Fibroblast of lung (primary cell): ENCODE data around the gene ATG14. TPM values are rescaled to one million over a fixed set of nuclear protein-coding genes. Genes with fewer than 3 reads are reported as not detected.
A peak's percentile ranks its signal among the peaks of the same experiment; 100 is the strongest.

Experiments used
- DNase-seq, 2 donors: peaks; one replicate each; pipeline versions ENCODE4 v3.0.0 to v3.0.0-alpha.2; 2010; ENCODE audit warnings: low read depth in 2 of 2
- H2AFZ ChIP-seq: 2 replicates; pipeline ENCODE4 v1.5.1; 2012; ENCODE audit warnings: low read length, control low read depth, inconsistent platforms
- H3K27ac ChIP-seq: 2 replicates; pipeline ENCODE4 v1.5.1; 2011; ENCODE audit warnings: low read length, control low read depth; ENCODE audit not compliant: insufficient read depth
- H3K27me3 ChIP-seq: 2 replicates; pipeline ENCODE4 v1.5.1; 2011; ENCODE audit warnings: mild to moderate bottlenecking, low read length; ENCODE audit not compliant: control insufficient read depth, insufficient read depth
- H3K36me3 ChIP-seq: 2 replicates; pipeline ENCODE4 v1.5.1; 2011; ENCODE audit warnings: low read length; ENCODE audit not compliant: control insufficient read depth, insufficient read depth
- H3K4me1 ChIP-seq: 2 replicates; pipeline ENCODE4 v1.5.1; 2011; ENCODE audit warnings: low read length; ENCODE audit not compliant: control insufficient read depth, insufficient read depth; ENCODE audit errors: extremely low read depth
- H3K4me2 ChIP-seq: 2 replicates; pipeline ENCODE4 v1.5.1; 2011; ENCODE audit warnings: low read length, control low read depth; ENCODE audit not compliant: insufficient read depth; ENCODE audit errors: extremely low read depth
- H3K4me3 ChIP-seq, 4 experiments: fragments of 200-600 bp in 1 of 4; sonication (generic) in 1 of 4; replicated peaks in 1 of 4; 2 replicates each; pipeline ENCODE4 v1.5.1; 2011 to 2016; ENCODE audit warnings: low read length in 4 of 4, low read depth in 3 of 4, mild to moderate bottlenecking in 3 of 4, control low read depth in 2 of 4, inconsistent platforms in 1 of 4, mixed read lengths in 1 of 4; ENCODE audit not compliant: insufficient read depth in 1 of 4; ENCODE audit errors: control extremely low read depth in 1 of 4
- H3K79me2 ChIP-seq: 2 replicates; pipeline ENCODE4 v1.5.1; 2012; ENCODE audit warnings: mild to moderate bottlenecking, low read length, inconsistent platforms; ENCODE audit not compliant: control insufficient read depth, insufficient read depth
- H3K9ac ChIP-seq: 2 replicates; pipeline ENCODE4 v1.5.1; 2011; ENCODE audit warnings: mild to moderate bottlenecking, low read length, control low read depth; ENCODE audit not compliant: insufficient read depth
- H3K9me3 ChIP-seq: 2 replicates; pipeline ENCODE4 v1.5.1; 2012; ENCODE audit warnings: low read depth, low read length; ENCODE audit not compliant: control insufficient read depth, insufficient read depth
- H4K20me1 ChIP-seq: 2 replicates; pipeline ENCODE4 v1.5.1; 2011; ENCODE audit warnings: low read length; ENCODE audit not compliant: control insufficient read depth, insufficient read depth; ENCODE audit errors: extremely low read depth
- CTCF ChIP-seq, 2 donors: IDR thresholded peaks in 1 of 2; conservative IDR thresholded peaks in 1 of 2; 1 replicate in 1 of 2; 2 replicates in 1 of 2; pipeline ENCODE4 v1.5.1; 2011 to 2012; ENCODE audit warnings: low read length in 2 of 2, control low read depth in 1 of 2, inconsistent platforms in 1 of 2, low read depth in 1 of 2, mild to moderate bottlenecking in 1 of 2
- EZH2 ChIP-seq: IDR thresholded peaks from 2 replicates; pipeline ENCODE4 v1.5.1; 2012; ENCODE audit warnings: low read length, control low read depth, mild to moderate bottlenecking; ENCODE audit errors: missing control alignments
- polyA plus RNA-seq, 2 donors: library from polyadenylated mRNA; depleted of rRNA in 1 of 2; stranded (reverse) in 1 of 2; unstranded in 1 of 2; fragments of >200 nt; gene quantifications; 2 replicates each; pipeline ENCODE4 v1.2.1, GENCODE V29; 2011 to 2012; ENCODE audit warnings: missing spikeins in 1 of 2
- total RNA-seq: library from RNA; depleted of rRNA; stranded (reverse); fragments of >200 nt; gene quantifications from 2 replicates; pipeline ENCODE4 v1.2.1, GENCODE V29; 2014

Gene ATG14
- total and polyA plus RNA-seq, 2 donors (not counting 1 experiment from before 2014, with no cell fraction given) = 9.9 to 21.6 TPM

- H3K36me3 ChIP-seq = no peaks in the 10 kb centered on the region
- no peak overlapping the region for H3K9ac ChIP-seq
- H3K4me2 ChIP-seq = no peak overlapping the region
- no peak for DNase-seq
- no peaks in the 10 kb centered on the region for H3K79me2 ChIP-seq
- H3K27me3 ChIP-seq = no peaks in the 10 kb centered on the region
- no peaks in the 10 kb centered on the region for H3K9me3 ChIP-seq
- no peak overlapping the region for H3K4me3 ChIP-seq
- H3K4me1 ChIP-seq = peaks cover 24% of the 10 kb centered on the region
- no peaks in the 10 kb centered on the region for H4K20me1 ChIP-seq
- no peak overlapping the region for H3K27ac ChIP-seq
- H2AFZ ChIP-seq = no peak overlapping the region
- no peak for TF ChIP-seq EZH2
- TF ChIP-seq CTCF (conservative IDR thresholded peaks at IDR 0.05 in 1 of 2, IDR thresholded peaks at IDR 0.05 in 1 of 2; ENCODE audit: low read depth in 1 of 2, low read length in 2 of 2) = no peak
These were observed 37.5 kb upstream of the ATG14 start for GRCh38 chr14:55449116-55449515.

- H3K79me2 ChIP-seq = no peaks in the 10 kb centered on the region
- TF ChIP-seq EZH2 (no peak), CTCF (conservative IDR thresholded peaks at IDR 0.05 in 1 of 2, IDR thresholded peaks at IDR 0.05 in 1 of 2; ENCODE audit: low read depth in 1 of 2, low read length in 2 of 2) (no peak)
- peak overlapping the region; percentile 17 for H3K4me2 ChIP-seq
- no peaks in the 10 kb centered on the region for H3K9me3 ChIP-seq
- no peak overlapping the region for H3K4me3 ChIP-seq
- no peaks in the 10 kb centered on the region for H4K20me1 ChIP-seq
- H3K4me1 ChIP-seq = peaks cover 21% of the 10 kb centered on the region
- no peaks in the 10 kb centered on the region for H3K36me3 ChIP-seq
- H3K9ac ChIP-seq = no peak overlapping the region
- peak overlapping the region; percentile 63 for H3K27ac ChIP-seq
- H2AFZ ChIP-seq = no peak overlapping the region
- no peaks in the 10 kb centered on the region for H3K27me3 ChIP-seq
- DNase-seq = peak; percentile 86 to 97
These were observed 36.5 kb upstream of the ATG14 start for GRCh38 chr14:55448141-55448614.

GRCh38 chr14:55446833-55447232 lies 35.2 kb upstream of the ATG14 start:
- no peak overlapping the region for H3K9ac ChIP-seq
- no peaks in the 10 kb centered on the region for H3K79me2 ChIP-seq
- H3K9me3 ChIP-seq = no peaks in the 10 kb centered on the region
- H4K20me1 ChIP-seq = no peaks in the 10 kb centered on the region
- peak; percentile 67 to 91 for DNase-seq
- no peaks in the 10 kb centered on the region for H3K27me3 ChIP-seq
- TF ChIP-seq EZH2 = no peak
- TF ChIP-seq CTCF (conservative IDR thresholded peaks at IDR 0.05 in 1 of 2, IDR thresholded peaks at IDR 0.05 in 1 of 2; ENCODE audit: low read depth in 1 of 2, low read length in 2 of 2) = no peak
- peak overlapping the region in 2 of 4 experiments; percentile 3 to 18 for H3K4me3 ChIP-seq
- H3K4me1 ChIP-seq = peaks cover 18% of the 10 kb centered on the region
- no peaks in the 10 kb centered on the region for H3K36me3 ChIP-seq
- peak overlapping the region; percentile 50 for H2AFZ ChIP-seq
- peak overlapping the region; percentile 73 for H3K27ac ChIP-seq
- peak overlapping the region; percentile 79 for H3K4me2 ChIP-seq
